GM12873 (cell line): Measurements from ENCODE around the gene CDCA5.

Experiments used
- CTCF ChIP-seq: IDR thresholded peaks from 2 replicates; pipeline ENCODE4 v1.5.1; 2012; ENCODE audit warnings: low read depth, mild to moderate bottlenecking, moderate library complexity, low read length, control low read depth; ENCODE audit not compliant: insufficient read depth; ENCODE audit errors: missing control alignments

CDCA5 gene

DNA sequence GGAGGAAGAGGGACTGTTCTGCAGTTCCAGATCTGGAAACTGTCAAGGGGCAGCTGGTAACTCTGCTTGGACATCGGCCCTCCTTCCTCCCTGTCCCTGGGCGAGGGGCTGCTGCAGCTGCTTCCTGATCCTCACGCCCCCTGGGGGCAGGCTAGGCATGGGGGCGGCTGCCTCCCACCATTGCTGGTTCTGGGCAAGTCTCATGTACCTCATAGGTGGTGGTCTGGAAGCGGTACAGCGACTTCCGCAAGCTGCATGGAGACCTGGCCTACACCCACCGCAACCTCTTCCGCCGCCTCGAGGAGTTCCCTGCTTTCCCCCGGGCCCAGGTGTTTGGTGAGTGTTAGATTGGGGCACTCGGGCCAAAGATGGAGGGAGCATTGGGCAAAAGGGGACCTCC, 51.6 kb downstream of the CDCA5 start:
- TF ChIP-seq CTCF: no peak
